GM10266 (cell line): ENCODE results near the gene PMEPA1.

Source experiments
- DNase-seq: peaks from one replicate; pipeline ENCODE4 v3.0.0; 2012; ENCODE audit errors: extremely low spot score
- CTCF ChIP-seq: IDR thresholded peaks from 2 replicates; pipeline ENCODE4 v1.5.1; 2012; ENCODE audit warnings: mild to moderate bottlenecking, low read depth; ENCODE audit not compliant: control insufficient read depth, insufficient read depth; ENCODE audit errors: missing control alignments

Gene PMEPA1

DNA sequence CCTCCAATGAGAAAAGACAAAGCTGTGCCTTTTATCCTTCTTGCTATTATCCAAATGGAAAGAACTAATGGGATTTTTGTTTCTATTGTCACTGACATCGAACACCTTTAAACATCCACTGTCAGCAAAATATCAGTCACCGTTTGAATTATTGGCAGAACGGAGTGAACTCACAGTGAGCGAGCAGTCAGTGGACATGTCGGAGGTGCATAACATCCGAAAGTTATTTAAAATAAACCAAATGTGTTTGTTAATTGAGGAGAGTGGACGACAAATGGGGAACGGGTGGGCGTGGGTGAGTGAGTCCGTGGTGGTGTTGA lies 38.8 kb downstream of the PMEPA1 start:
- no peak for TF ChIP-seq CTCF
- no peak for DNase-seq

GRCh38 chr20:57670288-57671071 lies 39.3 kb downstream of the PMEPA1 start:
- TF ChIP-seq CTCF, result no peak
- DNase-seq, result no peak

DNA sequence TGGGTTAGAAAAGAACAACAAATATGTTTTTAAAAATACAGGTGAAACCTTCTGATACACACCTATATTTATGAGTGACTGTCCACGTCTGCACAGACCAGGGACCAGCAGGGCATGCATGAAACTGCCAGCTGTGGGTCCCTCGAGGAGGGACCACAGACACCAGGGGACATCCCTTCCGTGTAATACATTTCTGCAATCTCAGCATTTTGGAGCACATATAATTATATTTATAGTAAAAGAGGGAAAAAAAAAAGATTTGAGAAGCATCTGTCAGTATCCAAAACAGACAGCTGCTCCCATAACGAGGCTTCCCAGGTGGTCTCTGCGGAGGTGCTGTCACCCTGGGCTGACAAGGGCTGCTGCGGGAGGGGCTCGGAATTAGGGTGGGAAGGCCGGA lies 40.2 kb downstream of the PMEPA1 start:
- DNase-seq, result no peak
- TF ChIP-seq CTCF, result no peak

GRCh38 chr20:57667924-57668782 lies 41.7 kb downstream of the PMEPA1 start:
- TF ChIP-seq CTCF, result no peak

DNA sequence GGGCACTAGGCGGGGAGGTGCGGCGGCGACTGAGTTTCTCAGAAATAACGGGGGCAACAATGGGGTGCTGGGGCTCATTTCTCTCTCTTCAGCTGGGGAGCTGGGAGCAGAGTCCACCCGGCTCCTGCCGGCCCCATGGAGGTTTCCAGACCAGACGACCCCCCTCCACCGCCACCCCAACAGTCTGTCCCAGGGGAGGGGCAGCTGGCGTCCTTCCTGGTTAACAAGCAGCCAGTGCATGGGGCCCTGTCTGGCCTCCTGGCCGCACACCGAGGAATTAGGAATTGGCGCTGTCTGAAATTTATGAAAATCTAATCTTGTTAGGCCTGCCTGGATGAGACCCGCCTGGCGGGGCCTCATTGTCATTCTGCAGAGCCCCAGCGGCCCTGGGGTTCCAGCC lies 42.4 kb downstream of the PMEPA1 start:
- DNase-seq, result no peak
- TF ChIP-seq CTCF, result no peak

More at GRCh38 chr20:57667924-57668782, 41.7 kb downstream of the PMEPA1 start:
- DNase-seq, result no peak

GRCh38 chr20:57666834-57667157 lies 43.0 kb downstream of the PMEPA1 start:
- no peak for TF ChIP-seq CTCF
- DNase-seq, result no peak

- DNase-seq, result no peak
- no peak for TF ChIP-seq CTCF
Measured at GRCh38 chr20:57666106-57666833, 43.5 kb downstream of the PMEPA1 start.
